Measurements from ENCODE around the gene ELF3. TPM values are rescaled to one million over a fixed set of nuclear protein-coding genes. Genes with fewer than 3 reads are reported as not detected.
"Not testable (repeated sequence)": the region's sequence is repeated elsewhere in the genome, so short reads cannot be mapped to it uniquely, and the experiment has no call there.

Gene ELF3
- total and polyA plus RNA-seq, 5 donors from 2014 or later, result 1.0 TPM; not detected in 4

DNA sequence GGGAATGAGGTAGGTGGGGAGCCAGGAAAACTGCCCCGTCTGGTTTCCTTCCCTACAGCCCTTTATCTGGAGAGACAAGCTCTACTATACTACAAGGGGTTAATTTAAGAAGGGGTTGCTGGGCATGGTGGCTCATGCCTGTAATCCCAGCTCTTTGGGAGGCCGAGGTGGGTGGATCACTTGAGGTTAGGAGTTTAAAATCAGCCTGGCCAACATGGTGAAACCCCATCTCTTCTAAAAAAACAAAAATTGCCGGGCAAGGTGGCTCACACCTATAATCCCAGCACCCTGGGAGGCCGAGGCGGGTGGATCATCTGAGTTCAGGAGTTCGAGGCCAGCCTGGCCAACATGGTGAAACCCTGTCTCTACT lies 46.9 kb downstream of the ELF3 start:
- H3K4me3 Mint-ChIP-seq; H3K9me3 ChIP-seq (ENCODE audit: control insufficient read depth in 2 of 2, low read length in 2 of 2); H3K27ac Mint-ChIP-seq; ATAC-seq (ENCODE audit: low read depth in 2 of 2); H3K4me3 ChIP-seq (ENCODE audit: low read depth, low read length); H3K27me3 ChIP-seq (ENCODE audit: control insufficient read depth, insufficient read depth, low read length); H3K4me1 Mint-ChIP-seq; H3K36me3 ChIP-seq (ENCODE audit: control insufficient read depth, insufficient read depth, low read length); H3K4me1 ChIP-seq (ENCODE audit: control insufficient read depth, insufficient read depth, low read length, poor library complexity, severe bottlenecking); H3K27ac ChIP-seq (ENCODE audit: insufficient read depth, low read length, poor library complexity, severe bottlenecking); H3K27me3 Mint-ChIP-seq; DNase-seq; H3K36me3 Mint-ChIP-seq; H3K9me3 Mint-ChIP-seq: not testable (repeated sequence)

DNA sequence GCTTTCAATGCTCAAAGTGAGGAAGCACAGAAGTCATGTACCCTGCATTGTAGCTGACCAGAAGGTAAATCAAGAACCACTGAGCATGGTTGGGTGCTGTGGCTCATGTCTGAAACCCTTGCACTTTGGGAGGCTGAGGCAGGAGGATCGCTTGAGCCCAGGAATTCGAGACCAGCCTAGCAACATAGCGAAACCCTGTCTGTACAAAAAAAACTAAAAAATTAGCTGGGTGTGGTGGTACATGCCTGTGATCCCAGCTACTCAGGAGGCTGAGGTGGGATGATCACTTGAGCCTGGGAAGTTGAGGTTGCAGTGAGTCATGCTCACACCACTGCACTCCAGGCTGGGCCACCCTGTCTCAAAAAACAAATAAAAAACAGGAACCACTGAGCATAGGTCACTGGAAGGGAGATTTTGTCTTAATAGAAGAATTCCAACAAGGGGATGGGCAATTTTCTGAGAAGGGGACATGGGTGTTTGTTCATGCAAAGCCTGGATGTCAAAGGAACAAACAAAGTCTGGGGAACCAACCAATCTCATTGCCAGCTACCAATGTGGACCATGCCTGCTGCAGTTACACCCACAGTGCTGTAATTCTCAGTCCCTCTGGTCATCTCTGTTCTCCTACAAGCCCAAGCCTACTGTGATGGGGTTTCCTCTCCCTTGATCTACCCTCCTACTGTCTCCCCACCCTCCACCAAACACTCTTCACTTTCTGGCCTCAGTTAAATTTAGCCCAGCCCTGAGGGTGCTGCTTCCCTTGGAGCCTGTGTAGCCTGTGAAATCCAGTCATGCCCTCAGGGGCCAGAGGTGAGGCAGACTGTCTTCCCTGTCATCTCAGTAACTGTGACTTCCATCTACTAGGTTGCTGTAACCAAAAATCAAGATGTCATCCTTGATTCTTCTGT lies 47.9 kb downstream of the ELF3 start:
- DNase-seq (no peak), ATAC-seq (ENCODE audit: low read depth in 2 of 2) (no peak)
- peaks cover 0 to 2% (median 0%) of the 10 kb centered on the region in 7 donors for H3K9me3 Mint-ChIP-seq
- Histone ChIP-seq H3K4me1 (ENCODE audit: control insufficient read depth, insufficient read depth, low read length, poor library complexity, severe bottlenecking) (no peaks in the 10 kb centered on the region), H3K27me3 (ENCODE audit: control insufficient read depth, insufficient read depth, low read length) (no peaks in the 10 kb centered on the region), H3K36me3 (ENCODE audit: control insufficient read depth, insufficient read depth, low read length) (no peaks in the 10 kb centered on the region), H3K27ac (ENCODE audit: insufficient read depth, low read length, poor library complexity, severe bottlenecking) (no peak overlapping the region), H3K9me3 (ENCODE audit: control insufficient read depth in 2 of 2, low read length in 2 of 2) (no peaks in the 10 kb centered on the region), H3K4me3 (ENCODE audit: low read depth, low read length) (no peak overlapping the region)
- no peak overlapping the region for H3K4me3 Mint-ChIP-seq
- no peaks in the 10 kb centered on the region for H3K36me3 Mint-ChIP-seq
- H3K4me1 Mint-ChIP-seq, result no peaks in the 10 kb centered on the region
- H3K27me3 Mint-ChIP-seq, result peaks cover 4% of the 10 kb centered on the region
- no peak overlapping the region for H3K27ac Mint-ChIP-seq

DNA sequence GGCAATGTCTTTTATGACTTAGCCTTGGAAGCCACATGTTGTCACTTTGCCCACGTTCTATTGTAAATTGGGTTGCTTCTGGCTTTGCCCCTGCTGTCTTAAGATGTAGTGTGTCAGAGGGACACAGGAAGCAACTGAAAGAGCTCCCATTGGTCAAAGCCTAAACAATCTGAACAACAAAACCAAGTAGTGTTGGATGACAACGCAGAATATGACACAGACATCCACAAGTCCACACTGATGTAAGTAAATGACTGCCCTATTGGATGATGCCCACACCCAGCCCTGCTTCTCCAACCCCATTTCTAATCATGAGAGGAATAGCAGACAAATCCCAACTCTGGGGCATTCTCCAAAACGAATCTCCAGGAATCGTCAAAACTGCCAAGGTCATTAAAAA lies 50.7 kb downstream of the ELF3 start:
- no peak overlapping the region for H3K27ac ChIP-seq (ENCODE audit: insufficient read depth, low read length, poor library complexity, severe bottlenecking)
- Mint-ChIP-seq H3K9me3 (no peaks in the 10 kb centered on the region), H3K27me3 (peaks cover 4% of the 10 kb centered on the region), H3K27ac (no peak overlapping the region), H3K36me3 (no peaks in the 10 kb centered on the region), H3K4me3 (no peak overlapping the region), H3K4me1 (no peaks in the 10 kb centered on the region)
- no peaks in the 10 kb centered on the region for H3K9me3 ChIP-seq (ENCODE audit: control insufficient read depth in 2 of 2, low read length in 2 of 2)
- H3K4me1 ChIP-seq (ENCODE audit: control insufficient read depth, insufficient read depth, low read length, poor library complexity, severe bottlenecking), result no peaks in the 10 kb centered on the region
- no peaks in the 10 kb centered on the region for H3K27me3 ChIP-seq (ENCODE audit: control insufficient read depth, insufficient read depth, low read length)
- no peak for ATAC-seq (ENCODE audit: low read depth in 2 of 2)
- DNase-seq, result no peak
- no peak overlapping the region for H3K4me3 ChIP-seq (ENCODE audit: low read depth, low read length)
- no peaks in the 10 kb centered on the region for H3K36me3 ChIP-seq (ENCODE audit: control insufficient read depth, insufficient read depth, low read length)

DNA sequence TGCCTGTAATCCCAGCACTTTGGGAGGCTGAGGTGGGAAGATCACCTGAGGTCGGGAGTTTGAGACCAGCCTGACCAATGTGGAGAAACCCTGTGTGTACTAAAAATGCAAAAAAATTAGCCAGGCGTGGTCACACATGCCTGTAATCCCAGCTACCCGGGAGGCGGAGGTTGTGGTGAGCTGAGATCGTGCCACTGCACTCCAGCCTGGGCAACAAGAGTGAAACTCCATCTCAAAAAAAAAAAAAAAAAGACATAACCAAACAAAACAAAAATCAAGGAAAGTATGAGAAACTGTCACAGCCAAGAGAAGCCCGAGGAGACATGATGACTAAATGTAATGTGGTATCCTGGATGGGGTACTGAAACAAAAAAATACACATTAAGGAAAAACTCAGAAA lies 51.4 kb downstream of the ELF3 start:
- not testable (repeated sequence) for H3K4me1 Mint-ChIP-seq; H3K36me3 ChIP-seq (ENCODE audit: control insufficient read depth, insufficient read depth, low read length); H3K27ac ChIP-seq (ENCODE audit: insufficient read depth, low read length, poor library complexity, severe bottlenecking); H3K36me3 Mint-ChIP-seq; H3K9me3 ChIP-seq (ENCODE audit: control insufficient read depth in 2 of 2, low read length in 2 of 2); H3K27me3 Mint-ChIP-seq; H3K4me3 Mint-ChIP-seq; ATAC-seq (ENCODE audit: low read depth in 2 of 2); DNase-seq; H3K4me1 ChIP-seq (ENCODE audit: control insufficient read depth, insufficient read depth, low read length, poor library complexity, severe bottlenecking); H3K27ac Mint-ChIP-seq; H3K4me3 ChIP-seq (ENCODE audit: low read depth, low read length); H3K9me3 Mint-ChIP-seq; H3K27me3 ChIP-seq (ENCODE audit: control insufficient read depth, insufficient read depth, low read length)

DNA sequence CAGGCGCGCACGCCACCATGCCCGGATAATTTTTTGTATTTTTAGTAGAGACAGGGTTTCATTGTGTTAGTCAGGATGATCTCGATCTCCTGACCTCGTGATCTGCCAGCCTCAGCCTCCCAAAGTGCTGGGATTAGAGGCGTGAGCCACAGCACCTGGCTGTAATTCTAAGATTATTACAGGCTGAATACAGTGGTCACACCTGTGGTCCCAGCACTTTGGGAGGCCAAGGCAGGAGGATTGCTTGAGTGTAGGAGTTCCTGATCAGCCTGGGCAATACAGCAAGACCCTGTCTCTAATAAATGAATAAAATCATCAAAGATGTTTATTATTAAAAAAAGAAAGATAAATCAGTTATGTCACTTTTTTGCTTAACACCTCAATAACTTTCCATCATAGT lies 52.2 kb downstream of the ELF3 start:
- H3K9me3 ChIP-seq (ENCODE audit: control insufficient read depth in 2 of 2, low read length in 2 of 2); H3K36me3 ChIP-seq (ENCODE audit: control insufficient read depth, insufficient read depth, low read length); H3K4me1 Mint-ChIP-seq; H3K4me1 ChIP-seq (ENCODE audit: control insufficient read depth, insufficient read depth, low read length, poor library complexity, severe bottlenecking); H3K4me3 Mint-ChIP-seq; H3K27me3 ChIP-seq (ENCODE audit: control insufficient read depth, insufficient read depth, low read length); H3K27me3 Mint-ChIP-seq; H3K27ac Mint-ChIP-seq; H3K27ac ChIP-seq (ENCODE audit: insufficient read depth, low read length, poor library complexity, severe bottlenecking); DNase-seq; H3K36me3 Mint-ChIP-seq; H3K4me3 ChIP-seq (ENCODE audit: low read depth, low read length); ATAC-seq (ENCODE audit: low read depth in 2 of 2); H3K9me3 Mint-ChIP-seq: not testable (repeated sequence)

DNA sequence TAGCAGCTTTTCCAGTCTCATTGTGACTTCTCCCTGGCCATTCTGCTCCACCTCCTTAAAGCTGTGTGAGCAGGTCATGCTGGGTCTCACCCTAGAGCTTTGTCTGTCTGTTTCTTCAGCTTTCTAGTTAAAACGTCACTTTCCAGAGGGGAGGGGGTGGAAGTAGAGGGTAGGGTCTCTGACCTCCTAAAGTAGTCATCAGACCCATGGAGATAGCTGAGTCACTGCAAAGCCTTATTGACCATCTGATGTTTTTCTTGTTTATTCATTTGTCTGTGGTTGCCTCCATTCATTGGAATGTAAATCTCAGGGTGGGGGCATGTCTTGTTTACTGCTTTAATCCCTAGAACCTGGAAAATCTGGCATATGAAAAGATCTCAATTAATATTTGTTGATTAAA lies 52.7 kb downstream of the ELF3 start:
- ATAC-seq (ENCODE audit: low read depth in 2 of 2), result no peak
- no peak for DNase-seq
- no peaks in the 10 kb centered on the region for H3K9me3 Mint-ChIP-seq
- no peak overlapping the region for H3K4me3 Mint-ChIP-seq
- Histone ChIP-seq H3K27ac (ENCODE audit: insufficient read depth, low read length, poor library complexity, severe bottlenecking) (no peak overlapping the region), H3K27me3 (ENCODE audit: control insufficient read depth, insufficient read depth, low read length) (no peaks in the 10 kb centered on the region), H3K4me3 (ENCODE audit: low read depth, low read length) (no peak overlapping the region), H3K9me3 (ENCODE audit: control insufficient read depth in 2 of 2, low read length in 2 of 2) (no peaks in the 10 kb centered on the region), H3K36me3 (ENCODE audit: control insufficient read depth, insufficient read depth, low read length) (no peaks in the 10 kb centered on the region), H3K4me1 (ENCODE audit: control insufficient read depth, insufficient read depth, low read length, poor library complexity, severe bottlenecking) (no peaks in the 10 kb centered on the region)
- no peak overlapping the region for H3K27ac Mint-ChIP-seq
- no peaks in the 10 kb centered on the region for H3K4me1 Mint-ChIP-seq
- H3K36me3 Mint-ChIP-seq, result no peaks in the 10 kb centered on the region
- peaks cover 4% of the 10 kb centered on the region for H3K27me3 Mint-ChIP-seq

DNA sequence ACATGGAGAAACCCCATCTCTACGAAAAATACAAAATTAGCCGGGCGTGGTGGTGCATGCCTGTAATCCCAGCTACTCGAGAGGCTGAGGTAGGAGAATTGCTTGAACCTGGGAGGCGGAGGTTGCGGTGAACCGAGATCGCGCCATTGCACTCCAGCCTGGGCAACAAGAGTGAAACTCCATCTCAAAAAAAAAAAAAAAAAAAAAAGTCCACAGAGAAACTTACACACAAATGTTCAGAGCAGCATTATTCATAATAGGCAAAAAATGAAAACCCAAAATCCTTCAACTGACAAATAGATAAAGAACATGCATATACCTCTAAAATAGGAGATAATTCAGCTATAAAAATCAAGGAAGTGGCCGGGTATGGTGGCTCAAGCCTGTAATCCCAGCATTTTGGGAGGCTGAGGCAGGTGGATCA lies 54.5 kb downstream of the ELF3 start:
- H3K27ac ChIP-seq (ENCODE audit: insufficient read depth, low read length, poor library complexity, severe bottlenecking); ATAC-seq (ENCODE audit: low read depth in 2 of 2); H3K9me3 Mint-ChIP-seq: not testable (repeated sequence)

More for the DNA sequence above, 54.5 kb downstream of the ELF3 start:
- H3K27ac Mint-ChIP-seq; H3K4me3 ChIP-seq (ENCODE audit: low read depth, low read length); H3K4me1 ChIP-seq (ENCODE audit: control insufficient read depth, insufficient read depth, low read length, poor library complexity, severe bottlenecking); H3K36me3 Mint-ChIP-seq; H3K36me3 ChIP-seq (ENCODE audit: control insufficient read depth, insufficient read depth, low read length); H3K27me3 ChIP-seq (ENCODE audit: control insufficient read depth, insufficient read depth, low read length); H3K27me3 Mint-ChIP-seq; DNase-seq; H3K9me3 ChIP-seq (ENCODE audit: control insufficient read depth in 2 of 2, low read length in 2 of 2); H3K4me3 Mint-ChIP-seq; H3K4me1 Mint-ChIP-seq: not testable (repeated sequence)
